Measurements from ENCODE around the gene WNT10A.
A peak's percentile ranks its signal among the peaks of the same experiment; 100 is the strongest.
"Not testable (repeated sequence)": the region's sequence is repeated elsewhere in the genome, so short reads cannot be mapped to it uniquely, and the experiment has no call there.

The WNT10A gene

DNA sequence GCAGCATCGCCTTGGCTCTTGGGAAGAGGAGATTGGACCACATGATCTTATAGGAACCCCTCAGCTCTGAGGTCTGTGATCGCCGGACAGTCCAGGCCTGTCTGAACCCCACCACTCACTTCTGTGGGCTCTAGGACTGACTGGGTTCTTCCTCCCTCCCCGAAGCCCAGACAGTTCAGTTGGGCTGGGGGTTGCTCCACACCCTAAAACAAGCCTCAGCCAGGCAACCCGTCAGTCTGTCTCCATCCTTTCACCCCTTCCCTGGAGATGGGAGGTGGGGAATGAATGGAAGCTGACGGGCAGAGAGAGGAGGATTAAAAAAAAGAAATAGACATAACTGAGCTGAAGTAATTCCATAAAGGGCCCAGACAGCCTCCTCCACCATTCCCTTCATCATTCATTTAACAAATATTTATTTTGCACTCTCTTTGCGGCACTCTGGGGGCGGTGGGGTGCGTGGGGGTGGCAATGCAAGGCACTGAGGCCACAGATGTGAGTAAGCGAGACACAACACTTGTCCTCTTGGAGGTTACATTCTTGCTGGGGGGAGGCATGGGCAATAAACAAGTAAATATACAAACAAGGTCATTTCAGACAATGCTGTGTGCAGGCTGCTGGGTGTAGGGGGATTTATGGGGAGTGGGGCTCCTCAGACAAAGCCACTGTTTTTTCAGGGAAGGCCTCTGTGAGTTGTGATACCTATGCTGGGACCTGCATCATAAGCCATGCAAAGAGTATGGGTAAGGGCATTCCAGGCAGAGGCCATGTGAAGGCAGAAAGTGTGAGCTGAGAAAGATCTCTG lies 12.9 kb downstream of the WNT10A start:
- DNase-seq (ENCODE audit: low read depth in 2 of 2): no peak

DNA sequence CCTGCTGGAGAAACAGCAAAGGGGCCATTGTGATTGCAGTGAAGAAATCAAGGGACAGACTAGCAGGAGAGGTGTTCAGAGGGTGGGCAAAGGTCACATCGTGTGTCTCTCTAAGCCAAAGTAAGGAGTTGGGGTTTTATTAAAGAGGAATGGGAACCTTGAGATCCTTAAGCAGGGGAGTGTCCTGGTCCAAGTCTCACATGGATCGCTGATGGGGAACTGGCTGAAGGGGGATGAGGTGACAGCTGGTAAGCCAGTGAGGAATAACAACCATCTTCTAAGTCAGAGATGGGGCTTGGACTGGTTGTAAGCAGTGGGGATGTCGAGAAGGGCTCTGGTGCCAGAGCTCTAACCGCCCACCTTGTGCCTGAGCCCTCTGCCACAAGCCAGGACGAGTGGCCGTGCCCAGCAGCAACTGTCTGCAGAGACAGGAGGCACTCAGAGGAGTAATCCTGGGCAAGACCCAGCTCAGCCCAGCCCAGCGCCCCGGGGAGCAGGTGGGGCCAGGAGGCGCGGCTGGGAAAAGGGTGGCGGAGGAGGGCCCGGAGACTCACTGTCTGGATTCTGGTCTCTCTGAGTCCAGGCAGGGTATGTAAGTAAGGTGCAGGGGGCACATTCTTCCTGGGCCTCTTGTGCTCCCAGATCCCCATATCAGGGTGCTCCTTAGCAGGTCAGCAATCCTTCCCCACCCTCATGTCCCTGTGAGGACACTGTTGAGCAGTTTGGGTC lies 13.7 kb downstream of the WNT10A start:
- DNase-seq (ENCODE audit: low read depth in 2 of 2): no peak

DNA sequence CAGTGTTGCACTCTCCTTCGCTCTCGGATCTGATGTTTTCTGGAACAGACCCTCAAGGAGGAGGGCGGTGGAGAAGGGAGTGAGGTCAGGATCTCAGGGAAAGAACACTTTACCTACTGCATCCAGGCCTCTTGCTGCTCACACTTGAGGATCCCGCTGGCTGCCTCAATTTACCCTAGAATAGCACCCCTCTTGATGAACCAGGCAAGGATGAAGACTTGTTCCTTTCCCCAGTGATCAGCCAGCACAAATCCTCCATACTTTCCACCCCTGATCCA lies 14.2 kb downstream of the WNT10A start:
- no peak for DNase-seq (ENCODE audit: low read depth in 2 of 2)

DNA sequence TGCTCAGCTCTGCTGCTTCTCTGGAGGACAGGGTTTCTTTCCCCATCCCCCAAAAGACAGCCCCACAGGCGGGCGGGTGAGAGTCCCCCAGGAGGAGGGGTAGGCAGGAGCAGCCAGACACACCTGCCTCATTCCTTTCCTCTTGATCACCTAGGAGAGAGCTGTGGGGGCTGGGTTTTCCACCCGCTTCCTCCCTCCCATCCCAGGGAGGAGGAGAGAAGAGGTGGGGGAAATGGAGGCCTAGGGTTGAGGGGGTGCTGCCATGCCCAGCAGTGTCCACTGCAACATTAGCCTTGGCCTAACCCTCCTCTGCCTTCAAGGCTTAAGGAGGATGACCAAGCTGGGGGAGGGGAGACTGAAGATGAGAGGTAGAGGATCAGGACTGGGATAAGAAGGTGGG lies 14.7 kb downstream of the WNT10A start:
- DNase-seq (ENCODE audit: low read depth in 2 of 2): no peak

DNA sequence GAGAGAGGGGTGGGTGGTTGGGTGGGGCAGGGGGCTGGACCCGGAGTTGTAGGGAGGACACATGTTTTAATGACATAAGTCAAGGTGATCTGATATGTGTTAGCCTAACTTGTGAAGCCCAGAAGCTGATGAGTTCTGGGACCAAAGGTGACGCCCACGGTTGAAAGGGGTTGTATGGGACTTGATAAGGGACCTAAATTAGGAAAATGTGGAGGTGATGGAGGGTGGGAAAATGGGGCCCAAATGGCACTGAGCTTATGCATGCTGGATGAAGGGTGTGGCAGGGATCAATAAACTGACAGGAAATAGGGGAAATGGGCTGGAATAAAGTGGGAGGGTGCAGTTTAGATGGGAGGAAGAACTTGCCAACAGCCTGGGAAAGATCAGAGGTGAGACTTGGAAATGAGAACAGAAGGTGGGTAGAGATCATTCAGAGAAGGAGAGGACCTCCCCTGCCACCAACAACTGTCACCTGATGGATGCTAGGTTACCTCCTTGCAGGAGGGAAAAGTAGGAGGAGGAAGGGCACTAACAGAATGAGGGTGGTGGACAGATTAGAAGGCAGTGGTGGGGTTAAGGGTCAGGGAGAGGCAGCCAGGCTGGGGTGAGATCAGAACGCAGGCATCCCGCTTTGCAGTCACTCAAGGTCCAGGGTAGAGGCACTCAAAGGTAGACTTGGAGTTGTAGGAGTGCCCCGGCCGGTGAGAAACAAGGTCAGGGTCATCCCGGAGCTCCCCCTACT lies 15.3 kb downstream of the WNT10A start:
- no peak for DNase-seq (ENCODE audit: low read depth in 2 of 2)

DNA sequence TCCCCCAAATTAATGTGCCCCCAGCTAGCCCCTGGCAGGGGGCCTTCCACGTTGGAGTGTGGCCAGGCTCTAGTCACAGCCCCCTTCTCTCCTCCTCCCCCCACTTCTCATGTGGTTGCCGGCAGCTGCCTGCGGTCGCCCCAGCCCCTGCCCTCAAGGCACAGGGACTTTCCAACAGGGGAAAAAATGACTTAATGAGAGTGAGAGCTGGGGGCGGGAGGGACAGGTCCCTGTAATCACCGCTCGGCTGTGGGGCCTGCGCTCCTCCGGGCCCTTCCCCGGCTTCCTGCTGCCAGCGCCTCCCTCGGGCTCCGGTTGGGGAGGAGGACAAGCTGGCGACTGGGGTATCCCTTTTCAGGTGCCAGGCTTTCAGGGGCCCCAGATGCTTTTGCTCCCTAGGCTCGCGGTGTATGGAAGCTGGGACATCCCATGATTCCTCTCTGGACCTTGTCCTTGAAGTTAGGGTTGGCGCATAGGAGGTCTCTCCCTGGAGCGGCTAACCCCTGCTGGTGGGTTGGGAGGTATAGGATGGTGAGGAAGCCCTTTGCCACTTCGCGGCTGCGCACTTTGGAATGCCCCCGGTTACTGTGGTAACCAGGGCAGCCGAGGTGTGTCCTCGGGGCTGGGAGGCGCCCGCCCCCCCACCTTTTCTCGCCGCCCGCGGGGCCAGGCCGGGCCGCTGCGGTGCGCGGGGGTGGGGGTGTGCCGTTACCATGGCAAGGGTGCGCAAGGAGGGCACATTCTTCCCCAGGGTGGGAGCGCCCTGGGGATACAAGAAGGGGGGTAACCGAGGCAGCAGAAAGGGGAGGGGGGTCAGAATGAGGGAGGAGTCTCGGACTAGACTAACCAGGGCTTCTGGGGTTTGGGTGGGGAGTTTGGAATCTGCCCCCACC lies 16.1 kb downstream of the WNT10A start:
- peak; percentile 73 to 82 for DNase-seq (ENCODE audit: low read depth in 2 of 2)

- no peak for DNase-seq (ENCODE audit: low read depth in 2 of 2)
Measured at GRCh38 chr2:218897394-218898108, 16.9 kb downstream of the WNT10A start.

DNA sequence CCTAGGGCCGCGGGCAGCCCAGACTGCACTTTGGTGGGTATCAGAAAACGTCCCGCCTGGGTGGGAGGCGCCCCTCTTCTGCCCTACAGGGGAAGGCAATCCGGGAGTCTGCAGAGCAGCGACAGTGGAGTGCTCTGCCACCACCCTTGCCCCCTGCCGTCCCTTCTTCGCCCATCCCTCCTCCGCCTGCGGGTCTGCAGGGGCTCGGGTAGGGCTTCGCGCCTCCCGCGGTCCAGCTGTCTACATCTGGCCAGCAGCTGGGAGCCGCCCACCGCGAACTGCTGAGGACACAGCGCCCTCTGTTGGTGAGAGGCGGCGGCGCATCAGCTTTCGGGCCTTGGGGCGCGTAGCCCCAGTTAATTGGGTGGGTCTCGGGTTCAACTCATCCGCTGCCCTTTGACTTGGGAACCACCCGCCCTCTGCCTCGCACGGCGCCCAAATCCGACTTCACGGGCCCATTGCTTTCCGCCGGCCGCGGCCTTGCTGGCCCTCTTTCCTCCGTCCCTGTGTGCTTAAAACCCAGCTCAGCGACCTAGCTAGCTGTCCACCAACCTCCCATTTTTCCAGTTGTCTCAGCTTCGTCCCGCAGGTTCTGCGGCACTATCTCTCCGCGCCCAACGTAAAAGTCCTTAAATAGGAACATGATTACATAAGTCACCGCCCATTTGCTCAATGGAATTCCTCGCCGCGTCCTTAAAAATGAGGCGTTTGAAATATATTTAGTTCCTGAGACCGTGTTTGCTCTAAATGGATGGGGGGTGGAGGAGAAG lies 17.6 kb downstream of the WNT10A start:
- peak; percentile 72 to 80 for DNase-seq (ENCODE audit: low read depth in 2 of 2)

DNA sequence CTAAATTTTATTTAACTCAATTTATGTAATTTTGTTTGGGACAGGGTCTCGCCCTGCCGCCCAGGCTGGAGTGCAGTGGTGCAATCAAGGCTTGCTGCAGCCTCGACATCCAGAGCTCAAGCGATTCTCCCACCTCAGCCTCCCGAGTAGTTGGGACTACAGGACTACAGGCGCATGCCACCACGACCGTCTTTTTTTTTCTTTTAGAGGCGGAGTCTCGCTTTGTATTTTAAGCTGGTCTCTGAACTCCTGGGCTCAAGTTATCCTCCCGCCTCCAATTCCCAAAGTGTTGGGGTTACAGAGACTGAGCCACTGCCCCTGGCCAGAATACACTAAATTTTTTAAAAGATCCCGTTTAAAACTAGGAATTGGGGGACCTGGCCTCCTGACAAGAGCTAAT lies 18.5 kb downstream of the WNT10A start:
- DNase-seq (ENCODE audit: low read depth in 2 of 2): no peak

- DNase-seq (ENCODE audit: low read depth in 2 of 2): no peak
Measured at GRCh38 chr2:218902427-218902826, 21.8 kb downstream of the WNT10A start.

DNA sequence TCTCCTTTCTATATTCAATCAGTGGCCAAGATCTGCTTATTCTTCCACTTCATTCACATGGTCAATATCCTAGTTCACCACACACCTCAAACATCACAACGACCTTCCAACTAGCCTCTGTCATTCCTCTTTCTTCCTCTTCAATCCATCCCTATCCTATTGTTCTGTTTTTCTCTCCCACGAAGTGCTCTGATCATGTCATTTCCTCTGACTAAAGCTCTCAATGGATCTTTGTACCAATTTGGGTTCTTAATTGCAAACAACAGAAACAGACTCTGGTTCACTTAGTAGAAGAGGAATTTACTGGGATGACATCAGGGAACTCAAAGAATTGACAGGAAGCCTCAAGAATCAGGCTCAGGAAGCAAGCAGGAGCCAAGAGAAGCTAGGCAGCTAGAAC lies 23.5 kb downstream of the WNT10A start:
- DNase-seq (ENCODE audit: low read depth in 2 of 2): no peak

DNA sequence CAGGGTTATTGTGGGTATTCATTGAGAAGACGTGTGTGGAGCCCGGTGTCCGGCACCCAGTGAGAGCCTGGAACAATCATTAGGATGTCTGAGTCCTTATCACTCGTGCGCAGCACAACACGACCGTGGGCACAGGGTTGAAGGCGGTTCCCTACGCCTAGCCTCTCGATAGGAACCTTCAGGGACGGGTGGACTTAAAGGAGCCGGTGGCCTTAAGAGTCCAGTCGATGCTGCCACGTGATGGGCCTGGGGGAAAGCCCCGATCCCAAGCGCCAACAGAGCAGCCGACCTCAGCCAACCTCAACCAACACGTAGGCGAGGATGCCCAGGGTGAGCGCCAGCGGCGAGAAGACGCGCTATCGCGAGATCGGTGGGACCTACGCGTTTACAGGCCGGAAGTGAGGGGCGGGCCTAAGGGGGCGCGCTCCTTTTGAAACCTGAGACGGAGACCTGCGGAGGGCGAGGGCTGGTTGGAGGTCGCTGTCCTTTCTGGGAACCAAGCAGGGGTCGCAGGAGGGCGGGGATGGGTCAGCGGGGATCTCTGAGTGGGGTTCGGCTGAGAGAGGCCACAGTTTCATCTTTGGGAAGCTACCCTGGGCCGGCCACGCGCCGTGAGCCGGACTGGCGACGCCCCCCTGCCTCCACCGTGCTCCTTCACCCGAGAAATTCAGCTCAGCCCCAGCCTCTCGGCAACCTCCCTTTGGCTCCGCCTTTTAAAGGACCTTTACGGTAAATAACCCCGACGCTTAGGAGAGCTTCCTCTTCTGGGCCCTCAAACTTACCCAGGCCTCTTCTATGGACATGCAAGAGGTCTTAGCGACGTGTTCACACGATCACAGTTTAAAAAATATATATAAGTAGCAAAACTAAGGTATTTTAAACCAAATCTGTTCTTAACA lies 28.3 kb downstream of the WNT10A start:
- peak; percentile 79 to 89 for DNase-seq (ENCODE audit: low read depth in 2 of 2)

GRCh38 chr2:218910741-218911140 lies 30.1 kb downstream of the WNT10A start:
- DNase-seq (ENCODE audit: low read depth in 2 of 2): no peak

DNA sequence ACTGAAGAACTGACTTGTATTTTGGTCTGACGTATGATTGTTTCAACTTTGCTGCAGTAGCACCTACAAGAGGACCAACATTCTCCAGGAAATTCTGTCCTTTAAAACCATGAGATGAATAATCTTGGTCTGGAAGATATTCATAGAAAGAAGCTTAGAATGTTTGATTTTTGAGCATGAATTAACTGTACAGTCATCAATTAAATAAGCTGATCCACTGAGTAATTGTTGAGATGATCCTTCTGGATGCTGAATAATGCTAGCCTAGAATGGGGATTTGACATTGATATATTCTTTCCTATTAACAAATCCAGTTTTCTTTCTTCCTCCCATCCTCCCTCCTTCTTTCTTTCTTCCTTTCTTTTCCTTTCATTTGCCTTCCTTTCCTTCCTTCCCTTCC lies 39.9 kb downstream of the WNT10A start:
- no peak for DNase-seq (ENCODE audit: low read depth in 2 of 2)

- DNase-seq (ENCODE audit: low read depth in 2 of 2): no peak
Measured at GRCh38 chr2:218924757-218925156, 44.1 kb downstream of the WNT10A start.

DNA sequence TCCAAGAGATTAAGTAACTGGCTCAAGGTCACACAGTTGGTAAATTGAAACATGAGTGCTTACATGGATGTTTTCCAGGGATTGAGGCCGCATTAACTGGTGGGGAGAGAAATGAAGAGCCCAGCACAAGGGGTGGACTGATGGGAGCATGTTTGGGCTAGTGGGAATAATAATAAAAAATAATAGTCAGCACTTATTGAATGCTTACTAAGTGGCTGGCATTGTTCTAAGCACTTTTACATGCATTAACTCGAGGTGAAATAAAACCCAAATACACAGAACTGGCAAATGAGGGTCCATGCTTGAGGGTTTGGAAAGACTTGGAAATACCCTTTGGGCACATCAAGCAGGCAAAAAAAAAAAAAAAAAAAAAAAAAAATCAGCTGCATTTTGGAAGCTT lies 44.8 kb downstream of the WNT10A start:
- no peak for DNase-seq (ENCODE audit: low read depth in 2 of 2)

DNA sequence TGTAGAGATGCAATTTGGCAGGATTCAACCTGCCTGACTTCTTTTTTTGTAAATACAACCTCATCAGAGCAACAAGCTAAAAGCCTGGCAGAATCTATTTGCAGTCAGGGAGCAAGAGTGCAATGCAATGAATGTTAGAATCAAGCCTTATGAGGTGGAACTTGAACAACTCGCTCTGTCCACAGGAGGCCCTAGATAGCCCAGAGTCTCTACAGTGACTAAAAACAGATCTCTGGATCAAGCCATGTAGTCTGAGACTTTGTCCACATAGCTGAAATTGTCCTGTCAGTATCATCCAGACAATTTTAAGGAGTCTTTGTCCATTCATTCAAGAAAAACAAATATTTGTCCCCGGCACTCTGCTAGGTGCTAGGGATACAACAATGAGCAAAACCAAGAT lies 46.8 kb downstream of the WNT10A start:
- no peak for DNase-seq (ENCODE audit: low read depth in 2 of 2)

GRCh38 chr2:218927876-218928275 lies 47.2 kb downstream of the WNT10A start:
- no peak for DNase-seq (ENCODE audit: low read depth in 2 of 2)

DNA sequence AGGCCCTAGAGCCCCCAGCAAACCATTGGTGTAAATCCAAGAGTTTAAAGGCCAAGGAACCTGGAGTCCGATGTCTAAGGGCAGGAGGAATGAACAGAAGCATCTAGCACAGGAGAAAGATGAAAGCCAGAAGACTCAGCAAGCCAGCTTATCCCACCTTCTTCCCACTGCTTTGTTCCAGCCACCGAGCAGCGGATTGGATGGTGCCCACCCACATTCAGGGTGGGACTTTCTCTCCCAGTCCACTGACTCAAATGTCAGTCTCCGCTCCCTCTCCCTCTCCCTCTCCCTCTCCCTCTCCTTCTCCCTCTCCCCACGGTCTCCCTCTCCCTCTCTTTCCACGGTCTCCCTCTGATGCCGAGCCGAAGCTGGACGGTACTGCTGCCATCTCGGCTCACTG lies 49.8 kb downstream of the WNT10A start:
- not testable (repeated sequence) for DNase-seq (ENCODE audit: low read depth in 2 of 2)

Measured in activated CD4-positive, alpha-beta T cell treated with anti-CD3 and anti-CD28 coated beads for 24 hours (primary cell).